ENCODE data around the gene CTDSP1.

- no peak for TF ChIP-seq CTCF (IDR thresholded peaks at IDR 0.05)
- no peak for TF ChIP-seq POLR2A (IDR thresholded peaks at IDR 0.05)
These were observed 2.8 kb upstream of the CTDSP1 start for GRCh38 chr2:218396688-218397462.

Measured in body of pancreas (tissue), 4 donors.